Spleen (tissue), 11 donors: ENCODE measurements around the gene GPRC5C. TPM values are rescaled to one million over a fixed set of nuclear protein-coding genes. Genes with fewer than 3 reads are reported as not detected.
"Not testable (repeated sequence)": the region's sequence is repeated elsewhere in the genome, so short reads cannot be mapped to it uniquely, and the experiment has no call there.

Experiments
- DNase-seq: peaks from one replicate; pipeline ENCODE4 v3.0.0-alpha.2; 2020
- H3K27ac ChIP-seq, 8 donors: fragments of 200-600 bp; sonication (generic) in 7 of 8; 1 replicate in 4 of 8; 2 replicates in 4 of 8; pipeline versions ENCODE4 v1.5.0 to v1.8.0; 2016 to 2021; ENCODE audit warnings: inconsistent platforms in 4 of 8, mild to moderate bottlenecking in 4 of 8, moderate library complexity in 1 of 8
- H3K27me3 ChIP-seq, 7 donors: fragments of 200-600 bp; sonication (generic) in 6 of 7; replicated peaks in 1 of 7; 1 replicate in 4 of 7; 2 replicates in 3 of 7; pipeline versions ENCODE4 v1.5.0 to v1.8.0; 2016 to 2021; ENCODE audit warnings: inconsistent platforms in 3 of 7, mild to moderate bottlenecking in 1 of 7
- H3K36me3 ChIP-seq, 6 donors: fragments of 200-600 bp; sonication (generic) in 5 of 6; 1 replicate in 4 of 6; 2 replicates in 2 of 6; pipeline versions ENCODE4 v1.5.0 to v1.8.0; 2016 to 2021; ENCODE audit warnings: inconsistent platforms in 2 of 6
- H3K4me1 ChIP-seq, 6 donors: fragments of 200-600 bp; sonication (generic) in 5 of 6; 1 replicate in 3 of 6; 2 replicates in 3 of 6; pipeline versions ENCODE4 v1.5.0 to v1.8.0; 2016 to 2021; ENCODE audit warnings: inconsistent platforms in 3 of 6
- H3K4me3 ChIP-seq, 8 donors: fragments of 200-600 bp; sonication (generic) in 7 of 8; 1 replicate in 4 of 8; 2 replicates in 4 of 8; pipeline versions ENCODE4 v1.5.0 to v1.8.0; 2016 to 2021; ENCODE audit warnings: inconsistent platforms in 4 of 8, mild to moderate bottlenecking in 4 of 8, moderate library complexity in 2 of 8
- H3K9me3 ChIP-seq, 8 donors: fragments of 200-600 bp; sonication (generic) in 7 of 8; 1 replicate in 4 of 8; 2 replicates in 4 of 8; pipeline versions ENCODE4 v1.5.0 to v1.8.0; 2016 to 2021; ENCODE audit warnings: inconsistent platforms in 4 of 8
- CTCF ChIP-seq, 11 experiments: fragments of 200-600 bp in 7 of 11; fragments of 450-650 bp in 4 of 11; sonication (generic) in 4 of 11; IDR thresholded peaks in 8 of 11; conservative IDR thresholded peaks in 3 of 11; 1 replicate in 7 of 11; 2 replicates in 4 of 11; pipeline versions ENCODE4 v1.4.0 to v1.8.0; 2016 to 2021; ENCODE audit warnings: antibody characterized with exemption in 11 of 11, inconsistent platforms in 4 of 11, mild to moderate bottlenecking in 1 of 11
- POLR2A ChIP-seq, 3 donors: fragments of 450-650 bp; IDR thresholded peaks; one replicate each; pipeline ENCODE4 v1.5.1; 2017; ENCODE audit warnings: antibody characterized with exemption in 3 of 3, mild to moderate bottlenecking in 1 of 3
- POLR2AphosphoS5 ChIP-seq, 3 donors: sonication (generic); formaldehyde crosslinking; IDR thresholded peaks; one replicate each; pipeline ENCODE4 v1.5.1; 2017; ENCODE audit warnings: antibody characterized with exemption in 3 of 3
- WGBS, 5 donors: extraction: QIAGEN DNeasy Blood & Tissue Kit in 3 of 5; methylation state at CpG; one replicate each; pipeline versions ENCODE4 v1.1.5 to v1.1.7; 2013 to 2018; 5-methylcytosine and 5-hydroxymethylcytosine counted together
- intact Hi-C: fragments of 100-400 bp; cut with DNase I; formaldehyde crosslinking; loops from one replicate; pipeline ENCODE4 v1.15.0; 2023; ENCODE audit warnings: low total_unique reads
- polyA plus RNA-seq, 3 donors: library from polyadenylated mRNA; stranded (reverse); fragments of 200-250 nt; gene quantifications; one replicate each; pipeline ENCODE4 v1.2.1, GENCODE V29; 2013
- total RNA-seq, 7 donors: library from RNA; depleted of rRNA in 3 of 7; stranded (reverse); fragments of >200 nt in 3 of 7; fragmentation: NEBNext Ultra II Directional in 4 of 7; extraction: Animal tissue kit (Norgen Biotek cat#: 25700) in 4 of 7; gene quantifications; one replicate each; pipeline versions ENCODE4 v1.1.0 to v1.2.1, GENCODE V29; 2016 to 2021
- donor health status: healthy with polysubstance abuse.
- donor health status: DM: no; HTN: no; CAD: no; lungs with moderate emphysema.
- donor health status: DM: no; HTN: no; CAD: no.
- donor health status: Bipolar disorder and iron deficiency.
- donor health status: healthy.
- donor health status: DM: no; HTN: no; CAD: no.
- donor health status: DM: yes; HTN: yes; CAD: no.

The GPRC5C gene
- total and polyA plus RNA-seq, 10 donors, result 11.0 to 70.0 (median 28.6) TPM

GRCh38 chr17:74402048-74402447 lies 29.8 kb upstream of the GPRC5C start:
- no peak overlapping the region for H3K27ac ChIP-seq

GRCh38 chr17:74403512-74404137 lies 28.3 kb upstream of the GPRC5C start:
- intact Hi-C loops, result no loop called here

More at GRCh38 chr17:74402048-74402447, 29.8 kb upstream of the GPRC5C start:
- no peak for TF ChIP-seq POLR2AphosphoS5 (IDR thresholded peaks at IDR 0.05)
- no peak for TF ChIP-seq POLR2A (IDR thresholded peaks at IDR 0.05)
- no peak for TF ChIP-seq CTCF (IDR thresholded peaks at IDR 0.05 in 8 of 11, conservative IDR thresholded peaks at IDR 0.05 in 3 of 11)
- Histone ChIP-seq H3K27me3 (peaks cover 0 to 11% (median 0%) of the 10 kb centered on the region in 7 donors), H3K4me1 (no peaks in the 10 kb centered on the region), H3K9me3 (no peaks in the 10 kb centered on the region), H3K36me3 (no peaks in the 10 kb centered on the region), H3K4me3 (no peak overlapping the region)
- 82 to 95% (median 83%) methylated on average over 7 of the region's 7 CpGs for WGBS, 5 donors
- no peak for DNase-seq
- intact Hi-C loops, result no loop called here

GRCh38 chr17:74404218-74404617 lies 27.7 kb upstream of the GPRC5C start:
- H3K27me3 ChIP-seq, result peaks cover 0 to 11% (median 0%) of the 10 kb centered on the region in 7 donors
- H3K9me3 ChIP-seq, result no peaks in the 10 kb centered on the region
- no peak for DNase-seq
- WGBS, 5 donors, result 83 to 86% (median 86%) methylated on average over 1 to 7 of the region's 7 CpGs
- H3K36me3 ChIP-seq, result no peaks in the 10 kb centered on the region
- TF ChIP-seq POLR2A (IDR thresholded peaks at IDR 0.05), result no peak
- no peak for TF ChIP-seq POLR2AphosphoS5 (IDR thresholded peaks at IDR 0.05)
- TF ChIP-seq CTCF (IDR thresholded peaks at IDR 0.05 in 8 of 11, conservative IDR thresholded peaks at IDR 0.05 in 3 of 11), result no peak
- intact Hi-C loops, result no loop called here
- no peaks in the 10 kb centered on the region for H3K4me1 ChIP-seq
- H3K4me3 ChIP-seq, result no peak overlapping the region
- H3K27ac ChIP-seq, result no peak overlapping the region

More at GRCh38 chr17:74403512-74404137, 28.3 kb upstream of the GPRC5C start:
- H3K36me3 ChIP-seq, result no peaks in the 10 kb centered on the region
- H3K4me1 ChIP-seq, result no peaks in the 10 kb centered on the region
- DNase-seq, result no peak
- TF ChIP-seq POLR2A (IDR thresholded peaks at IDR 0.05), result no peak
- no peak for TF ChIP-seq POLR2AphosphoS5 (IDR thresholded peaks at IDR 0.05)
- TF ChIP-seq CTCF (IDR thresholded peaks at IDR 0.05 in 8 of 11, conservative IDR thresholded peaks at IDR 0.05 in 3 of 11), result no peak
- H3K9me3 ChIP-seq, result no peaks in the 10 kb centered on the region
- H3K4me3 ChIP-seq, result no peak overlapping the region
- 64 to 77% (median 73%) methylated on average over 11 to 12 of the region's 12 CpGs for WGBS, 5 donors
- H3K27ac ChIP-seq, result no peak overlapping the region
- peaks cover 0 to 11% (median 0%) of the 10 kb centered on the region in 7 donors for H3K27me3 ChIP-seq

GRCh38 chr17:74404789-74405188 lies 27.1 kb upstream of the GPRC5C start:
- Histone ChIP-seq H3K9me3 (no peaks in the 10 kb centered on the region), H3K4me3 (no peak overlapping the region), H3K27ac (no peak overlapping the region), H3K27me3 (peaks cover 0 to 11% (median 0%) of the 10 kb centered on the region in 7 donors), H3K36me3 (no peaks in the 10 kb centered on the region), H3K4me1 (no peaks in the 10 kb centered on the region)
- WGBS, 5 donors, result 83 to 90% (median 86%) methylated on average over 6 of the region's 6 CpGs
- DNase-seq, result no peak
- intact Hi-C loops, result no loop called here
- TF ChIP-seq POLR2A (IDR thresholded peaks at IDR 0.05) (no peak), POLR2AphosphoS5 (IDR thresholded peaks at IDR 0.05) (no peak), CTCF (IDR thresholded peaks at IDR 0.05 in 8 of 11, conservative IDR thresholded peaks at IDR 0.05 in 3 of 11) (no peak)

GRCh38 chr17:74405311-74405710 lies 26.6 kb upstream of the GPRC5C start:
- H3K36me3 ChIP-seq, DNase-seq, H3K9me3 ChIP-seq, H3K4me3 ChIP-seq, intact Hi-C loops, H3K27ac ChIP-seq, H3K4me1 ChIP-seq: not testable (repeated sequence)
- peaks cover 0 to 11% (median 0%) of the 10 kb centered on the region in 7 donors for H3K27me3 ChIP-seq
- WGBS, 5 donors, result 86 to 99% (median 91%) methylated on average over 5 of the region's 5 CpGs
